NCI-H187 treated with DMSO at 0.1 percent for 48 hours (cell line): Measurements from ENCODE around the gene CACNG7.

Experiments used
- DNase-seq: peaks from one replicate; lab custom pipeline; 2025; lab: John Stamatoyannopoulos, UW

The CACNG7 gene

DNA sequence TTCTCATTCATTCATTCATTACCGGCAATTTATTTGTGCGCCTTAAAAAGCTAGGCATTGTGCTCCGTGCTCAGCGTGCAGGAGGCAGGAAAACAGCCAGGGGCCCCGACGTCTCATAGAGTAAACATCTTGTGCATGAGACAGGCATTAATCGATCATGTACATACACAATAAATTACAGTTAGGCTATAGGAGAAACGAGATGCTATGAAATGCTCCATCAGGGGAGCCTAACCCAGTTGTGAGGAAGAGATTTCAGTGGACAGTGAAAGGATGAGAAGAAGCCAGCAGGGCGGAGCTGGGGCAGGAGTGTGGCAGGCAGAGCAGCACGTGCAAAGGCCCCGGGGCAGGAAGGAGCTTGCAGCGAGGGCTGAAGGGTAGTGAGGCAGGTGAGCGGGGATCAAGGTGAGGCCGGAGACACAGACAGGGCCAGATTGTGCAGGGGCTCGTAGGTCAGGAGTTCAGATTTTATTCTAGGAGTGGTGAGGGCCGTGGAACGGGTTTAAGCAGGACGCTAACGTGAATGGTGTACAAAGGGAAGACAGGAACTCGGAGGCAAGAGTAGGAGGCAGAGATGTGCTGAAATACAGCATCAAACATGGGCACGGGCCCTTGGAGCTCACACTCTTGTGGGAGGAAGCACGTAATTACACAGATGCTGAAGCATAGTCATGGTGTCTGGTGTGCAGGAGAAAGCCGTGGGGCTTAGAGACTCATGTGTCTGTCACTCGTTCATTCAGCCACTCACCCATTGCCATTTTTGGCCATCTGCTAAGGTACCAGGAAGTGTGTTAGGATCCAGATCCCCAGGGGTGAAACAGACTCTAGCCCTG, 74.6 kb downstream of the CACNG7 start:
- no peak for DNase-seq

DNA sequence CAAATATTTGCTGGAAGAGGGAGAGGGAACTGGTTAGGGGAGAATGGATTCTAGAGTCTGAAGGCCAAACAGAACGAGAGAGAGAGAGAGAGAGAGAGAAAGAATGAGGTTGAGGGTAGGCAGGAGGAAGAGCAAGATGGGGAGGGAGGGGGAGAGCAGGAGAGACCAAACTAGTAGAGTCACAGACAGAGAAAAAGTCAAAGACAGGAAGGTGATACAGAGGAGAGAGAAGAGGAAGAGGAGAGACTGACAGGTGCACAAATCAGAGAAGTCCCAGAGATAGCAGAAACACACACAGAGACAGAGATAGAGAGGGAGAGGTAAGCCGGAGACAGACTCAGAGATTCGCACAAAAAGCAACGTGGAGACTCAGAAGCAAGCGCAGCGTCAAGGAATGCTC, 76.8 kb downstream of the CACNG7 start:
- no peak for DNase-seq

DNA sequence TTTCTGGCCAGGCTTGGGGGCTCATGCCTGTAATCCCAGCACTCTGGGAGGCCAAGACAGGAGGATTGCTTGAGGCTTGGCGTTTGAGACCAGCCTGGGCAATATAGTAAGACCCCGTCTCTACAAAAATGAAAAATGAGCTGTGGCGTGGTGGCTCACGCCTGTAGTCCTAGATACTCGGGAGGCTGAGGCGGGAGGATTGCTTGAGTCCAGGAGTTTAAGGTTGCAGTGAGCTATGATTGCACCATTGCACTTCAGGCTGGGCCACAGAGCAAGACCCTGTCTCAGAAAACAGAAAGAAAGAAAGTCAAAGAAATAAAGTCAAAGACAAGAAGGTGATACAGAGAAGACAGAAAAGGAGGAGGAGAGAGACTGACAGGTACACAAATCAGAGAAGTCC, 79.9 kb downstream of the CACNG7 start:
- no peak for DNase-seq

DNA sequence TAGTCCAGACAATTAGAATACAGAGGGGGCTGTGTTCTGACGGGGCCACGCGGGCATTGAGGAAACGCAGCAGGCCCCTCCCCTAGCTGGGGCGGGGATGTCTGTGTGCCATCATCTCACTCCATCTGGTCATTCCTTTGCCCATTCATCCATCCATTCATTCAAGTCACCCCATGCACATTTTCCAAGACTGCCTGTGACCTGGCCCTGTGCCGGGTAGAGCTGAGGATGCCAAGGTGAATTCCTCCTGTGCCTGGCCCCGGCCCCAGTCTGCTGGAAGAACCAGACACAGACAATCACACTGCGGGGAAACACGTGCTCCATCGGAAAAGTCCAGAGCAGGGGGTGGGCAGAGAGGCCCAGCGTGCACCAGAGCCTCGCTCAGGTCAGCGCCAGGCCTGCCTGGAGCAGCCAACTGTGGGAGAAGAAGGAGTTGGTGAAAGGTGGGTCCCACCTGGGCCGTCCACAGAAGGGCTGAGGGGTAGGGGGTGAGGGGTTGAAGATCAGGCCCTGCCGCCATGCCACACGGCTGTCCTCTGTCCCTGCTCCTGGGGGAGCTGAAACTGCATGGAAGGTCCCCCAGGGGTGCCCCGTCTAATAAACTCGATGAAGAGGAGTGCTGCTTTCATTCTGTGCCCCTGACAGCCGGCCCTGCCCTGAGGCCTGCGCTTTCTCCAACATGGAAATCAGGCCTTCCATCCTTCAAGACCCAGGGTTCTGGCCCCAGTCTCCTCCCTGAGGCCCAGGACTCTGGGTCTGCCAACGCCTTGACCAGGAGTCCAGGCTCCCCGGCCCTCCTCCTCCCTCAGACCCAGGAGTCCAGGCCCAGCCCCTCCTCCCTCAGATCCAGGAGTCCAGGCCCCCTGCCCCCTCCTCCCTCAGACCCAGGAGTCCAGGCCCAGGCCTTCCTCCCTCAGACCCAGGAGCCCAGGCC, 80.8 kb downstream of the CACNG7 start:
- DNase-seq, result no peak

DNA sequence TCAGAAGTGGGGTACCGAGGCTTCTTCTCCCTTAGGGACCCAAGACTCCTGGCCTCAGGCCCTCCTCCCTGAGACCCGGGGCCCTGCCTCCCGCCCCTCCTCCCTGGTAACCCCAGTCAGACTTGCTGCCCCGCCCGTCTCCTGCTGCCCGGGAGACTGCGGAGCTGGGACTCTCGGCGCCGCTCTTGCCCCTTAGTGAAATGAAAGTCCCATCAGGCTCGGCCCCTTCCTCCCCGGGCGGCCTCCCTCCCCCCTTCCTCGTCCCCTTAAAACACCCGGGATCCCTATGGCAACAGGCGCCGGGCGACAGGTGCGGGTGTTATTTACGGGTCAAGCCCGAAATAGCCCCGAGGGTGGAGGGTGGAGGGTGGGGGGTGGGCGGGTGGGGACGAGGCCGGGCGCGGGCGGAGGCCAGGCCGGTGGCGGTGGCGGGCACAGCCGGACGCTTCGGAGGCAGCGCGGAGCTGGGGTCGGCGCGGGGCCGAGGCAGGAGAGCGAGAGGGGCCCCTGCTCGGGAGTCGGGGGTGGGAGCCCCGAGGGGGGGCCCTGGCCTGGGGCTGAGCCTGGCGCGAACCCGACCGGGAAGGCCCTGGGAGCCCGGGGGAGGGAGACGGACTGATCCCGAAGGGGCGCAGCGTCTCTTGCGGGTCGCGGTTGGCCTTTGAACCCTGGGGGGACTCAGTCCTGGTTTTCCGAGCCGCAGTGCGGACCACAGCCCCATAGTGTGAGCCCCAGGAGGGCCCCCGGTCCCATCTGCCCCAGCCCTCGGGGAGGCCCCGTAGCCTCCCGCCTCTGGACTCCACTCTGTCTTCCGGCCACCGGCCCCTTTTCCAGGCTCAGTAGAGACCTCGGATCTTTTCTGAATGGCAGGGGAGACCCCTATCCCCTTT, 82.4 kb downstream of the CACNG7 start, which contains the start of gene CACNG6:
Gene CACNG6, plus strand, starts transcription at position 414 of the 890 bp plus-strand sequence. CDS start 1,241 bp downstream, outside the sequence.
- DNase-seq, result no peak

DNA sequence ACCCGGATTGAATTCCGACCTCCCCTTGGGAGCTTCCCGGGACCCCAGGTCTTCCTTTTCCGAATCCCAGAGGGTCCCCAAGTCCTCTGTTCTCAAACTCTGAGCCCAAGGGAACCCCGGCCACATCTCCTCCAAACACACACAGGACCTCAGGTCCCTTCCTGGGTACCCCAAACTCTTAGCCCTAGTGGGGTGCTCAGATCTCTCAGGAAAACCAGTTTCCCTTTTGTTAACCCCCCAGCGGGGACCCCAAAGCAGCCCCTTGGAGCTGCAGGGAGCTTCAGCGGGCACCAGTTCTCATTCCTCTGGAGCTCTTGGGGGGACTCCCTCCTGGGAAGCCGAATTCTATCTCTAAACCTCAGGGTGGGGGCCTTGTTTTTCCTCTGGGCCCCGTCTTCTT, 83.1 kb downstream of the CACNG7 start:
- no peak for DNase-seq

DNA sequence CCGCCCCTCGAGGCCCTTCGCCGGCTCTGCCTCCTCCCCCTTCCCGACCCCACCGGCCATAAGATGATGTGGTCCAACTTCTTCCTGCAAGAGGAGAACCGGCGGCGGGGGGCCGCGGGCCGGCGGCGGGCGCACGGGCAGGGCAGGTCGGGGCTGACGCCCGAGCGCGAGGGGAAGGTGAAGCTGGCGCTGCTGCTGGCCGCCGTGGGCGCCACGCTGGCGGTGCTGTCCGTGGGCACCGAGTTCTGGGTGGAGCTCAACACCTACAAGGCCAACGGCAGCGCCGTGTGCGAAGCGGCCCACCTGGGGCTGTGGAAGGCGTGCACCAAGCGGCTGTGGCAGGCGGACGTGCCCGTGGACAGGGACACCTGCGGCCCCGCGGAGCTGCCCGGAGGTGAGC, 83.7 kb downstream of the CACNG7 start:
- no peak for DNase-seq

DNA sequence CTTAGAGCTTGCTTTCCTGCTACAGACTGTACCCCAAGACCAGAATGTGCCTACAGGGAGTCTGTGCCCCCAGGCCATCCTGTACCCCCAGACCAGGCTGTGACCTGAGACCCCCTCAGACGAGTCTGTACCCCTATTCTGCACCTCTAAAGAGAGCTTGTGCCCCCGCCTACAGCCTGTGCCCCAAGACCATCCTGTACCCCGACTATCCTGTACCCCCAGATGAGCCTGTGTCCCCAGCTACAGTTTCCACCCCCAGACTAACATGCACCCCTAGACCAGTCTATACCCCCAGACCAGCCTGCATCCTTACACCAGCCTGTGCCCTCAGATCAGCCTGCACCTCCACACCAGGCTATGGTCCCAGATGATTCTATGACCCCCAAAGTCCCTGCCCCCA, 84.4 kb downstream of the CACNG7 start:
- no peak for DNase-seq
